WTC11 (cell line): ENCODE measurements around the gene STUB1. TPM values are rescaled to one million over a fixed set of nuclear protein-coding genes. Genes with fewer than 3 reads are reported as not detected.

ENCODE experiments used
- ATAC-seq: fragments of 200-7000 bp; cut with Tn5 transposase; 2 replicates; pipeline ENCODE4 v1.10.0; 2021; ENCODE audit warnings: mild to moderate bottlenecking, moderate library complexity
- CTCF ChIA-PET: fragments of 300-600 bp; sonication (Branson Sonifier 250); formaldehyde crosslinking; loops from one replicate; lab custom pipeline; 2021; ENCODE audit warnings: antibody characterized with exemption; lab: Charles Lee
- POLR2A ChIA-PET: fragments of 350-600 bp; sonication (Branson Sonifier 250); formaldehyde crosslinking; loops from one replicate; lab custom pipeline; 2021; ENCODE audit warnings: antibody characterized with exemption; lab: Charles Lee
- DNase-seq: peaks from one replicate; pipeline ENCODE4 v3.0.0; 2021; ENCODE audit warnings: low spot score
- H3K27ac Mint-ChIP-seq: 2 replicates; pipeline ENCODE4 v1.8.0; 2021; ENCODE audit warnings: mixed read lengths
- H3K27me3 Mint-ChIP-seq: 2 replicates; pipeline ENCODE4 v1.8.0; 2021; ENCODE audit warnings: low read depth, mild to moderate bottlenecking, moderate library complexity, mixed read lengths
- H3K36me3 Mint-ChIP-seq: 2 replicates; pipeline ENCODE4 v1.8.0; 2021; ENCODE audit warnings: mixed read lengths
- H3K4me1 Mint-ChIP-seq: 2 replicates; pipeline ENCODE4 v1.8.0; 2022; ENCODE audit warnings: mixed read lengths
- H3K4me3 Mint-ChIP-seq: 2 replicates; pipeline ENCODE4 v1.8.0; 2021; ENCODE audit warnings: mild to moderate bottlenecking, moderate library complexity, mixed read lengths
- H3K9me3 Mint-ChIP-seq: 2 replicates; pipeline ENCODE4 v1.8.0; 2021; ENCODE audit warnings: mixed read lengths
- AFF4 ChIP-seq: sonication (generic); formaldehyde crosslinking; IDR thresholded peaks from 2 replicates; pipeline ENCODE4 v1.8.1; 2023; ENCODE audit warnings: mild to moderate bottlenecking, missing genetic modification reagents, borderline replicate concordance
- AR ChIP-seq: fragments of 250-450 bp; sonication (Bioruptor Pico); IDR thresholded peaks from 2 replicates; pipeline ENCODE4 v1.9.0; 2021; ENCODE audit warnings: mild to moderate bottlenecking
- ATF3 ChIP-seq: sonication (generic); formaldehyde crosslinking; conservative IDR thresholded peaks from 2 replicates; pipeline ENCODE4 v1.8.1; 2022; ENCODE audit warnings: mild to moderate bottlenecking, missing genetic modification reagents
- CDX4 ChIP-seq: fragments of 250-450 bp; sonication (Bioruptor Pico); IDR thresholded peaks from 2 replicates; pipeline ENCODE4 v1.9.0; 2021; ENCODE audit warnings: moderate library complexity, mild to moderate bottlenecking, inconsistent platforms, borderline replicate concordance
- CTCF ChIP-seq: fragments of 200-600 bp; IDR thresholded peaks from 2 replicates; pipeline ENCODE4 v1.8.0; 2022; ENCODE audit warnings: antibody characterized with exemption
- FOXK1 ChIP-seq: sonication (generic); formaldehyde crosslinking; IDR thresholded peaks from 2 replicates; pipeline ENCODE4 v1.8.0; 2022; ENCODE audit warnings: mild to moderate bottlenecking, moderate library complexity, missing genetic modification reagents
- GRHL2 ChIP-seq: fragments of 250-450 bp; sonication (Bioruptor Pico); IDR thresholded peaks from 2 replicates; pipeline ENCODE4 v1.8.0; 2022; ENCODE audit warnings: mild to moderate bottlenecking, moderate library complexity; ENCODE audit not compliant: insufficient replicate concordance, severe bottlenecking
- IRF2 ChIP-seq: sonication (generic); formaldehyde crosslinking; IDR thresholded peaks from 2 replicates; pipeline ENCODE4 v1.8.0; 2022; ENCODE audit warnings: low read depth, missing genetic modification reagents, borderline replicate concordance
- MLX ChIP-seq: sonication (generic); formaldehyde crosslinking; IDR thresholded peaks from 2 replicates; pipeline ENCODE4 v1.8.1; 2023; ENCODE audit warnings: mild to moderate bottlenecking, missing genetic modification reagents, moderate library complexity
- NFATC4 ChIP-seq: fragments of 250-450 bp; sonication (Bioruptor Pico); IDR thresholded peaks from 2 replicates; pipeline ENCODE4 v1.9.0; 2021; ENCODE audit warnings: mild to moderate bottlenecking
- NR1H2 ChIP-seq: sonication (generic); formaldehyde crosslinking; IDR thresholded peaks from 2 replicates; pipeline ENCODE4 v1.9.0; 2021; ENCODE audit warnings: mild to moderate bottlenecking, moderate library complexity, missing genetic modification reagents
- TCF7 ChIP-seq: sonication (generic); formaldehyde crosslinking; IDR thresholded peaks from 2 replicates; pipeline ENCODE4 v1.8.0; 2022; ENCODE audit warnings: mild to moderate bottlenecking, low read depth, missing genetic modification reagents, moderate library complexity
- ZBTB43 ChIP-seq: sonication (generic); formaldehyde crosslinking; IDR thresholded peaks from 2 replicates; pipeline ENCODE4 v1.8.1; 2023; ENCODE audit warnings: mild to moderate bottlenecking, missing genetic modification reagents
- ZNF232 ChIP-seq: sonication (generic); formaldehyde crosslinking; IDR thresholded peaks from 2 replicates; pipeline ENCODE4 v1.8.0; 2022; ENCODE audit warnings: mild to moderate bottlenecking, missing genetic modification reagents
- ZNF317 ChIP-seq: sonication (generic); formaldehyde crosslinking; IDR thresholded peaks from 2 replicates; pipeline ENCODE4 v1.8.1; 2023; ENCODE audit warnings: low read depth, mild to moderate bottlenecking, moderate library complexity, missing genetic modification reagents, borderline replicate concordance
- total RNA-seq: library from RNA; stranded (reverse); gene quantifications from 3 replicates; pipeline ENCODE4 v1.2.3, GENCODE V29; 2021

STUB1 gene
- total RNA-seq, 1 experiment from 2014 or later = 88.2 TPM

GRCh38 chr16:646679-647172, 33.5 kb upstream of the STUB1 start:
- Mint-ChIP-seq H3K4me1 (peaks cover 10% of the 10 kb centered on the region; the same call in 1 of the 2 replicates), H3K9me3 (no peaks in the 10 kb centered on the region), H3K4me3 (no peak overlapping the region), H3K27ac (no peak overlapping the region), H3K27me3 (no peaks in the 10 kb centered on the region), H3K36me3 (no peaks in the 10 kb centered on the region)
- ATAC-seq = no peak
- DNase-seq = no peak
- CTCF ChIA-PET = interaction anchor here (1.8 to 6.4 kb wide), 4 partner anchors 9 to 94 kb away, joined by 4 to 54 read pairs (median 21); partner anchors contain the start of genes CIAO3 and METTL26
- POLR2A ChIA-PET = interaction anchor here (2.3 kb wide), 1 partner anchor 10 kb away, joined by 7 read pairs; the partner anchor contains the start of gene METTL26
- no peak for TF ChIP-seq AR (CRISPR knock-in tag)
- TF ChIP-seq ZNF317 = no peak
- no peak for TF ChIP-seq FOXK1
- no peak for TF ChIP-seq TCF7 (CRISPR knock-in tag)
- TF ChIP-seq GRHL2 (CRISPR knock-in tag) = no peak
- TF ChIP-seq, all 79 proteins: peak for 0

- ChIA-PET CTCF (interaction anchor here (0.6 to 6.4 kb wide), 31 partner anchors 10 to 277 kb away, joined by 3 to 54 read pairs (median 5); partner anchors contain the start of genes ANTKMT, CIAO3, DECR2 and METTL26), POLR2A (interaction anchor here (0.5 to 2.3 kb wide), 3 partner anchors 9 to 265 kb away, joined by 4 to 7 read pairs (median 7); partner anchors contain the start of gene METTL26)
- ATAC-seq = no peak
- Mint-ChIP-seq H3K36me3 (no peaks in the 10 kb centered on the region), H3K27ac (no peak overlapping the region), H3K9me3 (no peaks in the 10 kb centered on the region), H3K4me3 (no peak overlapping the region), H3K27me3 (no peaks in the 10 kb centered on the region), H3K4me1 (peaks cover 10% of the 10 kb centered on the region; the same call in 1 of the 2 replicates)
- no peak for DNase-seq
- TF ChIP-seq MLX (0 out of 2 replicates have a peak, but pooled peaks have one; percentile 18), NFATC4 (0 out of 2 replicates have a peak, but pooled peaks have one; percentile 15), GRHL2 (CRISPR knock-in tag) (no peak)
Measured at GRCh38 chr16:647173-647902, 32.9 kb upstream of the STUB1 start.

GRCh38 chr16:648071-648780, 32.0 kb upstream of the STUB1 start:
- Mint-ChIP-seq H3K27ac (no peak overlapping the region; the same call in 1 of the 2 replicates), H3K36me3 (no peaks in the 10 kb centered on the region), H3K27me3 (no peaks in the 10 kb centered on the region), H3K4me3 (peak overlapping the region; percentile 73), H3K9me3 (no peaks in the 10 kb centered on the region), H3K4me1 (peaks cover 10% of the 10 kb centered on the region; the same call in 1 of the 2 replicates)
- POLR2A ChIA-PET = interaction anchor here (1.0 to 2.3 kb wide), 4 partner anchors 10 to 134 kb away, joined by 3 to 7 read pairs (median 6); partner anchors contain the start of genes METTL26 and RHBDL1
- peak; percentile 39 for ATAC-seq
- peak; percentile 62 for DNase-seq
- CTCF ChIA-PET = interaction anchor here (0.6 to 6.4 kb wide), 39 partner anchors 10 to 278 kb away, joined by 3 to 54 read pairs (median 5); partner anchors contain the start of genes ANTKMT, CAPN15, CIAO3 and DECR2
- no peak for TF ChIP-seq NR1H2
- TF ChIP-seq CDX4 = no peak
- no peak for TF ChIP-seq ATF3 (CRISPR knock-in tag)
- TF ChIP-seq ZNF232 (CRISPR knock-in tag) = no peak
- TF ChIP-seq ZBTB43 (CRISPR knock-in tag) = 0 out of 2 replicates have a peak, but pooled peaks have one; percentile 11
- no peak for TF ChIP-seq AFF4 (CRISPR knock-in tag)
- TF ChIP-seq IRF2 (CRISPR knock-in tag) = no peak
- no peak for TF ChIP-seq FOXK1
- TF ChIP-seq CTCF = peak; percentile 43; the same call in 1 of the 2 replicates
